SU-DHL-6 (cell line): ENCODE data around the gene ITLN1.
"Not testable (repeated sequence)": the region's sequence is repeated elsewhere in the genome, so short reads cannot be mapped to it uniquely, and the experiment has no call there.

Experiments
- H2AFZ ChIP-seq: fragments of 200-600 bp; sonication (generic); 2 replicates; pipeline ENCODE4 v1.6.1; 2014; ENCODE audit warnings: low read depth, mild to moderate bottlenecking, moderate library complexity, mixed read lengths, antibody characterized with exemption, low read length; ENCODE audit not compliant: severe bottlenecking
- H3F3A ChIP-seq: fragments of 200-600 bp; shearing (Covaris generic); 2 replicates; pipeline ENCODE4 v1.6.0; 2016; ENCODE audit warnings: antibody characterized with exemption, mild to moderate bottlenecking; ENCODE audit not compliant: insufficient read depth
- H3K27ac ChIP-seq: fragments of 200-600 bp; sonication (generic); 2 replicates; pipeline ENCODE4 v1.5.1; 2016; ENCODE audit warnings: low read depth, mild to moderate bottlenecking, low read length, moderate library complexity, mixed read lengths
- H3K27me3 ChIP-seq: fragments of 200-600 bp; sonication (generic), shearing (Covaris generic); 2 replicates; pipeline ENCODE4 v1.6.0; 2014; ENCODE audit warnings: mild to moderate bottlenecking, low read length
- H3K36me3 ChIP-seq: fragments of 200-600 bp; sonication (generic); 2 replicates; pipeline ENCODE4 v1.6.1; 2014; ENCODE audit warnings: mild to moderate bottlenecking, low read length, mixed read lengths
- H3K4me2 ChIP-seq: fragments of 300-600, 200-600 bp; shearing (Covaris generic), sonication (generic); 2 replicates; pipeline ENCODE4 v1.6.0; 2014; ENCODE audit warnings: low read length, low read depth, mild to moderate bottlenecking; ENCODE audit not compliant: poor library complexity, severe bottlenecking
- H3K4me3 ChIP-seq: fragments of 200-600 bp; sonication (generic); 2 replicates; pipeline ENCODE4 v1.5.1; 2014; ENCODE audit warnings: antibody characterized with exemption, low read length, mild to moderate bottlenecking, mixed read lengths; ENCODE audit not compliant: insufficient read depth, poor library complexity, severe bottlenecking
- H3K79me2 ChIP-seq: fragments of 200-600 bp; sonication (generic); 2 replicates; pipeline ENCODE4 v1.6.1; 2014; ENCODE audit warnings: mild to moderate bottlenecking, low read length, moderate library complexity; ENCODE audit not compliant: insufficient read depth
- H3K9ac ChIP-seq: fragments of 200-600 bp; sonication (generic); 2 replicates; pipeline ENCODE4 v1.7.0; 2014; ENCODE audit warnings: mild to moderate bottlenecking, low read length
- H3K9me2 ChIP-seq: fragments of 200-600 bp; sonication (generic); replicated peaks from 2 replicates; pipeline ENCODE4 v1.6.1; 2014; ENCODE audit warnings: low read length; ENCODE audit not compliant: insufficient read depth
- H3K9me3 ChIP-seq: fragments of 200-600 bp; sonication (generic); 2 replicates; pipeline ENCODE4 v1.6.1; 2014; ENCODE audit warnings: low read length, mixed read lengths; ENCODE audit not compliant: insufficient read depth
- H4K20me1 ChIP-seq: fragments of 200-600 bp; sonication (generic); 2 replicates; pipeline ENCODE4 v1.6.1; 2014; ENCODE audit warnings: low read depth, mild to moderate bottlenecking, antibody characterized with exemption, low read length, moderate library complexity, mixed read lengths
- EZH2phosphoT487 ChIP-seq: fragments of 200-600 bp; sonication (generic), shearing (Covaris generic); conservative IDR thresholded peaks from 2 replicates; pipeline ENCODE4 v1.6.1; 2018; ENCODE audit warnings: mild to moderate bottlenecking, antibody characterized with exemption, low read length, moderate library complexity, mixed read lengths
- TF ChIP-seq, protein P1 (sequence below): fragments of 200-600 bp; sonication (generic); IDR thresholded peaks from one replicate; pipeline ENCODE4 v1.5.1; 2017; ENCODE audit warnings: antibody characterized with exemption, mild to moderate bottlenecking, low read length, moderate library complexity; ENCODE audit not compliant: insufficient read depth, poor library complexity, severe bottlenecking

Gene ITLN1

GRCh38 chr1:160885042-160885441, at the start of gene ITLN1:
Gene ITLN1 (minus strand): TSS chr1:160885180. CDS start chr1:160884877, 303 bp downstream.
- Histone ChIP-seq H2AFZ (peak within 1 kb of the TSS; percentile 35), H3K9ac (no peak within 1 kb of the TSS), H3K4me2 (no peak within 1 kb of the TSS), H3K9me3 (no peaks in the 10 kb centered on the region), H3K27me3 (no peaks in the 10 kb centered on the region), H3F3A (no peaks in the 10 kb centered on the region), H3K36me3 (no peaks in the 10 kb centered on the region), H3K9me2 (no peaks in the 10 kb centered on the region), H4K20me1 (no peaks in the 10 kb centered on the region), H3K79me2 (no peaks in the 10 kb centered on the region), H3K4me3 (no peak within 1 kb of the TSS), H3K27ac (no peak within 1 kb of the TSS)
- TF ChIP-seq, protein P1, sequence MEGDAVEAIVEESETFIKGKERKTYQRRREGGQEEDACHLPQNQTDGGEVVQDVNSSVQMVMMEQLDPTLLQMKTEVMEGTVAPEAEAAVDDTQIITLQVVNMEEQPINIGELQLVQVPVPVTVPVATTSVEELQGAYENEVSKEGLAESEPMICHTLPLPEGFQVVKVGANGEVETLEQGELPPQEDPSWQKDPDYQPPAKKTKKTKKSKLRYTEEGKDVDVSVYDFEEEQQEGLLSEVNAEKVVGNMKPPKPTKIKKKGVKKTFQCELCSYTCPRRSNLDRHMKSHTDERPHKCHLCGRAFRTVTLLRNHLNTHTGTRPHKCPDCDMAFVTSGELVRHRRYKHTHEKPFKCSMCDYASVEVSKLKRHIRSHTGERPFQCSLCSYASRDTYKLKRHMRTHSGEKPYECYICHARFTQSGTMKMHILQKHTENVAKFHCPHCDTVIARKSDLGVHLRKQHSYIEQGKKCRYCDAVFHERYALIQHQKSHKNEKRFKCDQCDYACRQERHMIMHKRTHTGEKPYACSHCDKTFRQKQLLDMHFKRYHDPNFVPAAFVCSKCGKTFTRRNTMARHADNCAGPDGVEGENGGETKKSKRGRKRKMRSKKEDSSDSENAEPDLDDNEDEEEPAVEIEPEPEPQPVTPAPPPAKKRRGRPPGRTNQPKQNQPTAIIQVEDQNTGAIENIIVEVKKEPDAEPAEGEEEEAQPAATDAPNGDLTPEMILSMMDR, result no peak
- TF ChIP-seq EZH2phosphoT487, result no peak

DNA sequence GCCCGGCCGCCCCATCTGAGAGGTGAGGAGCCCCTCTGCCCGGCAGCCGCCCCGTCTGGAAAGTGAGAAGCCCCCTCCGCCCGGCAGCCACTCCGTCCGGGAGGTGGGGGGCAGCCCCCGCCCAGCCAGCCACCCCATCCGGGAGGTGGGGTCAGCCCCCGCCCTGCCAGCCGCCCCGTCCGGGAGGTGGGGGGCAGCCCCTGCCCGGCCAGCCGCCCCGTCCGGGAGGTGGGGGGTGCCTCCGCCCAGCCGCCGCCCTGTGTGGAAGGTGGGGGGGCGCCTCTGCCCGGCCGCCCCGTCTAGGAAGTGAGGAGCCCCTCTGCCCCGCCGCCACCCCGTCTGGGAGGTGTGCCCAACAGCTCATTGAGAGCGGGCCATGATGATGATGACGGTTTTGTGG, 48.3 kb upstream of the ITLN1 start:
- H3K27me3 ChIP-seq, H3K4me2 ChIP-seq, H3K79me2 ChIP-seq, H4K20me1 ChIP-seq, H3K36me3 ChIP-seq, H3F3A ChIP-seq, H3K9ac ChIP-seq, H3K27ac ChIP-seq, H3K9me2 ChIP-seq, H3K4me3 ChIP-seq, H2AFZ ChIP-seq, H3K9me3 ChIP-seq: not testable (repeated sequence)

DNA sequence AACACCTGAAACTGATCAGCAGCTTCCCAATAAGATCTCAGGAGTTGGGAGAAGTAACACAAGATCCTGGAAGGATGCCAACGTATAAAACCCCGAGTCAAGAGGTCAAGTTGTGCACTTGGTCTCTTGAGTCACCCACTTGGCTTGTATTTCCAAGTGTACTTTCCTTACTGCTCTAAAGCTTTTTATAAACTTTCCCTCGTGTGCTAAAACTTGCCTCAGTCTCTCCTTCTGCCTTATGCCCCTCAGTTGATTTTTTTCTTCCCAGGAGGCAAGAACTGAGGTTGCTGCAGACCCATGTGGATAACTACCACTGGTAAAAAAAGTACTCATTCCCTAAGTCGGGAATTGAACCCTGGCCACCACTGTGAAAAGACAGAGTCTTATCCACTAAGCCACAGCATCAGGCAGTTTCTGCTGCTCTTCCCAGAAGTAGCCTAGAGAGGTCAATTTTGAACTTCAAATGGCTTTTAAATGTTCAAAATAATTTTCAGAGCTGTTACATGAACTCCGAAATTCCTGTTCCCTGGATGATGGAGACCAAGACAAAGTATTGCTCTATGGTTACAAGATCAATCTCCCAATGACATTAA, 40.8 kb upstream of the ITLN1 start:
- TF ChIP-seq, protein P1, result no peak
- no peak for TF ChIP-seq EZH2phosphoT487
- Histone ChIP-seq H3K27me3 (no peaks in the 10 kb centered on the region), H2AFZ (no peak overlapping the region), H3K79me2 (no peaks in the 10 kb centered on the region), H3K36me3 (no peaks in the 10 kb centered on the region), H3K9me2 (no peaks in the 10 kb centered on the region), H3K9ac (no peak overlapping the region), H4K20me1 (no peaks in the 10 kb centered on the region), H3F3A (no peaks in the 10 kb centered on the region), H3K9me3 (peaks cover 3% of the 10 kb centered on the region; the same call in 1 of the 2 replicates), H3K4me3 (no peak overlapping the region), H3K27ac (no peak overlapping the region), H3K4me2 (no peak overlapping the region)

GRCh38 chr1:160924791-160925651, 40.0 kb upstream of the ITLN1 start:
- Histone ChIP-seq H4K20me1 (no peaks in the 10 kb centered on the region), H2AFZ (no peak overlapping the region), H3K9me3 (peaks cover 7% of the 10 kb centered on the region; the same call in 1 of the 2 replicates), H3K27me3 (no peaks in the 10 kb centered on the region), H3K4me2 (no peak overlapping the region), H3F3A (no peaks in the 10 kb centered on the region), H3K36me3 (no peaks in the 10 kb centered on the region), H3K4me3 (no peak overlapping the region), H3K9ac (no peak overlapping the region), H3K9me2 (no peaks in the 10 kb centered on the region), H3K27ac (no peak overlapping the region), H3K79me2 (no peaks in the 10 kb centered on the region)
- TF ChIP-seq, protein P1, result no peak
- no peak for TF ChIP-seq EZH2phosphoT487
